Measurements from ENCODE around the gene RHOA. TPM values are rescaled to one million over a fixed set of nuclear protein-coding genes. Genes with fewer than 3 reads are reported as not detected.

RHOA gene
- total RNA-seq, 5 donors from 2014 or later (not counting 1 experiment from before 2014, with no cell fraction given) = 247 to 279 (median 269) TPM

DNA sequence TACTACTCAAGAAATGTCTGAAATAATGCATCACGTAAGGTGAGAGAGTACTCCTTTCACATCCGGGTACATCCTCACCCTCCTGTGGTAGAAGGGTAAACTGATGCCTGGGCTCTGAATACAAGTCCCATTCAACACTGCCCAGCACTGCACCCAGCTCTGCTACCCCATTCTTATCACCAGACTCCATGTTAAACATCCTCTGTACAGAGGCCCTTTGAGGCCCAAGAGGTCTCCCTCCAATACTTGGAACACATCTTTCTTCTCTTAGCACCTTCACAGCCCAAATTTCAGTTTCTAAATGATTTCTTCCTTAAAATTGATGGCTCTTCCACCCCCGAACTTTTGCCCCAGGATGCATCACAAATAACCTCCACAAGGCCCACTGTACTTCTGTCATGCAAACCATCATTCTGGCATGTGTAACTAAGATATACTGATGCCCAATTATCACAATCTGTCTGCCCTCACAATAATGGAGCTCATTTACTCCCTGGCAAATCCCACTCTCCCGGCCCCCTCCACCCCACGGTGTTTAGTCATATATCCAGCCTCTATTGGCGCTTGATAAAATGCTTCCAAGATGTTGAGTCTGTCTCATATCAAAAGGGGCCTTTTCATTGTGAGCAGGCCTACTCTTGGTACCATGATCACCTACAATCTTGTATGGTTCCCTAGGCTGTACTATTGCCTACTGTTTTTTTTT lies 41.0 kb downstream of the RHOA start:
- H3K36me3 ChIP-seq (ENCODE audit: control insufficient read depth in 2 of 2, extremely low read depth in 1 of 2, insufficient read depth in 1 of 2, low read length in 1 of 2) = peaks cover 10 to 74% of the 10 kb centered on the region in 2 donors
- H3K27ac ChIP-seq (ENCODE audit: low read length) = no peak overlapping the region

DNA sequence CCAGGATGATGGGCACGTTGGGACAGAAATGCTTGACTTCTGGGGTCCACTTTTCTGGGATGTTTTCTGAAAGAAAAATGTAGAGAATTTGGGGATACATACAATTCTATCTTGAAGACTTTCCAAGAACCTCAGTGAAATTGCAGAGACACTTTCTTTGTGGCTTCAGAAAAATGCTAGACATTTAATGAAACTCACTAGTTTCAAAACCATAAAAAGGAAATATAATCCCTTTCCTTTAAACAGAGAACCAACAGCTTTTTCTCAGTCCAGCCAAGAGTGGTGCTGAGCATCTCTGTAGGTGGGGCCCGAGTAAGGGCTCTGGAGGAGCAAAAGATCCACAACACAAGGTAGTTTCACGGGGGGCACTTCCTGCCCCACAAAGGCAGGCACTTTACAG lies 49.2 kb downstream of the RHOA start:
- Mint-ChIP-seq H3K36me3 (peaks cover 38% of the 10 kb centered on the region), H3K4me1 (peaks cover 17 to 18% (median 18%) of the 10 kb centered on the region in 3 donors), H3K27ac (peak overlapping the region; percentile 72 to 86), H3K4me3 (no peak overlapping the region), H3K9me3 (no peaks in the 10 kb centered on the region), H3K27me3 (no peaks in the 10 kb centered on the region)
- ChIA-PET CTCF (interaction anchor here in 1 of 2 donors (2.1 kb wide), 1 partner anchor 22 kb away, joined by 8 read pairs; no protein-coding TSS in a partner anchor), POLR2A (no interaction called here)
- H3K27ac ChIP-seq (ENCODE audit: low read length) = no peak overlapping the region
- H3K36me3 ChIP-seq (ENCODE audit: control insufficient read depth in 2 of 2, extremely low read depth in 1 of 2, insufficient read depth in 1 of 2, low read length in 1 of 2) = peaks cover 15 to 55% of the 10 kb centered on the region in 2 donors
- no peaks in the 10 kb centered on the region for H3K9me3 ChIP-seq
- no peak for DNase-seq
- peaks cover 0 to 12% of the 10 kb centered on the region in 2 experiments for H3K4me1 ChIP-seq (ENCODE audit: control insufficient read depth in 1 of 2, extremely low read depth in 1 of 2, insufficient read depth in 2 of 2, low read length in 2 of 2)
- ATAC-seq (replicated peaks in 1 of 4) = no peak
- 33% methylated on average over 1 of the region's 3 CpGs for WGBS (ENCODE audit: insufficient coverage)
- H3K4me3 ChIP-seq (ENCODE audit: control insufficient read depth in 1 of 2, extremely low read depth in 1 of 2, low read length in 1 of 2) = no peak overlapping the region
- no peaks in the 10 kb centered on the region for H3K27me3 ChIP-seq (replicated peaks in 1 of 2; ENCODE audit: control insufficient read depth in 2 of 2, extremely low read depth in 1 of 2, insufficient read depth in 2 of 2, low read length in 1 of 2)

More for the DNA sequence above, 41.0 kb downstream of the RHOA start:
- ChIA-PET POLR2A (interaction anchor here in 1 of 2 donors (0.5 kb wide), 1 partner anchor 76 kb away, joined by 3 read pairs; no protein-coding TSS in a partner anchor), CTCF (interaction anchor here in 1 of 2 donors (0.6 to 0.8 kb wide), 2 partner anchors 19 to 73 kb away, joined by 3 to 4 read pairs; no protein-coding TSS in a partner anchor)
- Mint-ChIP-seq H3K4me3 (no peak overlapping the region), H3K27me3 (no peaks in the 10 kb centered on the region), H3K9me3 (no peaks in the 10 kb centered on the region), H3K4me1 (peaks cover 15 to 29% (median 26%) of the 10 kb centered on the region in 3 donors), H3K27ac (peak overlapping the region; percentile 20 to 45), H3K36me3 (peaks cover 49% of the 10 kb centered on the region)
- DNase-seq (no peak), ATAC-seq (replicated peaks in 1 of 4) (no peak)
- WGBS (ENCODE audit: insufficient coverage) = 89% methylated on average over 4 of the region's 6 CpGs
- Histone ChIP-seq H3K4me1 (ENCODE audit: control insufficient read depth in 1 of 2, extremely low read depth in 1 of 2, insufficient read depth in 2 of 2, low read length in 2 of 2) (no peaks in the 10 kb centered on the region), H3K4me3 (ENCODE audit: control insufficient read depth in 1 of 2, extremely low read depth in 1 of 2, low read length in 1 of 2) (no peak overlapping the region), H3K27me3 (replicated peaks in 1 of 2; ENCODE audit: control insufficient read depth in 2 of 2, extremely low read depth in 1 of 2, insufficient read depth in 2 of 2, low read length in 1 of 2) (no peaks in the 10 kb centered on the region), H3K9me3 (no peaks in the 10 kb centered on the region)

DNA sequence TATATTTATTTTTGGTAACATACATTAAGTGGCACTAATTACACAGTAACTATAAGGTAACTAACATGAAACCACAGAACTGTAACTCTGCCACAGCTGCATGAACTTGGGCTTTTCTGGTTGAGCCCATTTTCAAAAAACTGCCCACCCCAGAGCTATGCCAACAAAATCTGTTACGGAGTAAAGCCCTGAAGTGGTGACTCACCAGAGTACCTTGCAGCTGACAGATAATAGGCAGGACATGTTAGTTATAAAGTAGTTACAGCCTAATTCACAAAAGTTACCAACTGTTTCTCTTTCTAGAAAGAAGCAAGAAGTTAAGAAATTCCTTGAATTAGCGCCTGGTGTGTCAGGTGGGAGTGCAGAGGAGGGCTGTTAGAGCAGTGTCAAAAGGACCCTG lies 52.2 kb downstream of the RHOA start:
- peak overlapping the region; percentile 83 to 93 for H3K27ac Mint-ChIP-seq
- no peaks in the 10 kb centered on the region for H3K27me3 Mint-ChIP-seq
- peaks cover 28 to 38% (median 32%) of the 10 kb centered on the region in 3 donors for H3K4me1 Mint-ChIP-seq
- no peaks in the 10 kb centered on the region for H3K27me3 ChIP-seq (replicated peaks in 1 of 2; ENCODE audit: control insufficient read depth in 2 of 2, extremely low read depth in 1 of 2, insufficient read depth in 2 of 2, low read length in 1 of 2)
- 100% methylated on average over 1 of the region's 2 CpGs for WGBS (ENCODE audit: insufficient coverage)
- peak overlapping the region; percentile 66 for H3K27ac ChIP-seq (ENCODE audit: low read length)
- peaks cover 35% of the 10 kb centered on the region for H3K36me3 Mint-ChIP-seq
- H3K4me3 ChIP-seq (ENCODE audit: control insufficient read depth in 1 of 2, extremely low read depth in 1 of 2, low read length in 1 of 2) = no peak overlapping the region
- H3K9me3 Mint-ChIP-seq = no peaks in the 10 kb centered on the region
- DNase-seq (no peak), ATAC-seq (replicated peaks in 1 of 4) (no peak)
- peak overlapping the region in 2 of 3 donors; percentile 87 to 95 for H3K4me3 Mint-ChIP-seq
- no peaks in the 10 kb centered on the region for H3K9me3 ChIP-seq
- H3K4me1 ChIP-seq (ENCODE audit: control insufficient read depth in 1 of 2, extremely low read depth in 1 of 2, insufficient read depth in 2 of 2, low read length in 2 of 2) = peaks cover 7 to 33% of the 10 kb centered on the region in 2 experiments
- POLR2A ChIA-PET = interaction anchor here in 1 of 2 donors (1.6 kb wide), 1 partner anchor 19 kb away, joined by 10 read pairs; the partner anchor contains the start of gene USP4
- H3K36me3 ChIP-seq (ENCODE audit: control insufficient read depth in 2 of 2, extremely low read depth in 1 of 2, insufficient read depth in 1 of 2, low read length in 1 of 2) = peaks cover 15 to 44% of the 10 kb centered on the region in 2 donors
- CTCF ChIA-PET = interaction anchor here (0.8 to 3.3 kb wide), 3 partner anchors 19 to 56 kb away, joined by 5 to 13 read pairs (median 5); partner anchors contain the start of gene USP4 (in 2 of the 2)

DNA sequence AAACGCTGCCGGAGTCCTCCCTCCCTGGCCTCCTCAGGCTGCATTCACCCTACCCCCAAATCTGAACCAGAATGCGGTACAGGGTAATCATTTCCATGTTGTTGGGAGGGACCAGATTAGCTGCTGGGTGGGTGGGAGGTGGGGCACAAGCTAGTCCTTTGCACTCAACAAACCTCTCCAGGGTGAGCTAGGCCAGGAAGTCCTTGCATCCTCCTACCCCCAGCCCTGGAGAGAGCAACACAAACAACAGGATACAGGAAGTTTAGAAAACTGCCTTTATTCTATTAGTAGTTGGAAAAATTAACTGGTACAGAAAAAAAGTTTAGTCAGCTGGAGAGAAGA lies 52.9 kb downstream of the RHOA start:
- DNase-seq (peak in 1 of 35 experiments; percentile 17), ATAC-seq (replicated peaks in 1 of 4) (peak in 1 of 4 experiments; percentile 1)
- Histone ChIP-seq H3K4me3 (ENCODE audit: control insufficient read depth in 1 of 2, extremely low read depth in 1 of 2, low read length in 1 of 2) (peak overlapping the region in 1 of 2 donors; percentile 64), H3K4me1 (ENCODE audit: control insufficient read depth in 1 of 2, extremely low read depth in 1 of 2, insufficient read depth in 2 of 2, low read length in 2 of 2) (peaks cover 7 to 33% of the 10 kb centered on the region in 2 experiments), H3K27ac (ENCODE audit: low read length) (peak overlapping the region; percentile 66), H3K27me3 (replicated peaks in 1 of 2; ENCODE audit: control insufficient read depth in 2 of 2, extremely low read depth in 1 of 2, insufficient read depth in 2 of 2, low read length in 1 of 2) (no peaks in the 10 kb centered on the region), H3K9me3 (no peaks in the 10 kb centered on the region), H3K36me3 (ENCODE audit: control insufficient read depth in 2 of 2, extremely low read depth in 1 of 2, insufficient read depth in 1 of 2, low read length in 1 of 2) (peaks cover 15 to 40% of the 10 kb centered on the region in 2 donors)
- Mint-ChIP-seq H3K9me3 (no peaks in the 10 kb centered on the region), H3K36me3 (peaks cover 35% of the 10 kb centered on the region), H3K4me3 (peak overlapping the region; percentile 87 to 98 (median 95)), H3K4me1 (peaks cover 28 to 38% (median 34%) of the 10 kb centered on the region in 3 donors), H3K27me3 (no peaks in the 10 kb centered on the region), H3K27ac (peak overlapping the region; percentile 83 to 93)
- POLR2A ChIA-PET = interaction anchor here in 1 of 2 donors (1.6 kb wide), 1 partner anchor 19 kb away, joined by 10 read pairs; the partner anchor contains the start of gene USP4
- WGBS (ENCODE audit: insufficient coverage) = no CpG with 5 or more reads among the region's 3 CpGs
- CTCF ChIA-PET = interaction anchor here in 1 of 2 donors (0.8 to 3.3 kb wide), 2 partner anchors 19 to 57 kb away, joined by 5 to 13 read pairs; partner anchors contain the start of gene USP4

DNA sequence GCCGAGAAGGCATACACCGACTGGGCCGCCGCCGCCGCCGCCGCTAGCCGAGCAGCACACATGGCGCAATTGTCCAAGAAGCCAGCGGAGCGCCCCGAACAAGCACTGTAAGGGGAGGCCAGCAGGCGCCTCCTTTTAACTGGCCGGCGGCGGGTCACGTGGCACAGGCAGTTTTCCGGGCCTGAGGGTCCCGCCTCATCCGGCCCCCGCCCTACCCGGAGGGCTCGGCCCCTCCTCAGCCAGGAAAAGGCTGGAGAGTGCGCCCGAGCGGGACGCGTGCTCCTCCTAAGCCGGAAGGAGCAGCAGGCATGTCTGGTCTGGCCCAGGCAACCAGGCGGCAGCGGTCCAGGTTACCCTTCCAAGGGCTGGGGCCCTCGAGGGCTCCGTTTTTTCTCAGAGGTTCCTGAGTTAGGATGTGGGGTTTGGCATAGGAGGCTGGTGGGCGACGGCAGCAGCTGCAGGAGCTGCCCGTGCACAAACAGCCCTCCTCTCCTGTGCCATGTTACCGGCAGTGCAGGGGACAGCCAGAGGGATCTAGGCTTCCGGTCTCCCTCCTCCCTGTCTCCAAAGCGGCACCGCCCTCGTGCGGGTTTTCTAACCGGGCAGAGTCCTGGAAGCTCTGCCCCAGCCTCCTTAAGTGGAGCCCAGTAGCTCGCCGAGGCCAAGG lies 53.4 kb downstream of the RHOA start, which contains the start of gene GPX1:
Gene GPX1 (minus strand): TSS at position 137 of the 667 bp plus-strand sequence. CDS start 75 bp downstream, at position 62.
- H3K4me1 ChIP-seq (ENCODE audit: control insufficient read depth in 1 of 2, extremely low read depth in 1 of 2, insufficient read depth in 2 of 2, low read length in 2 of 2) = peaks cover 7 to 33% of the 10 kb centered on the region in 2 experiments
- Mint-ChIP-seq H3K9me3 (no peaks in the 10 kb centered on the region), H3K36me3 (peaks cover 35% of the 10 kb centered on the region), H3K27ac (peak within 1 kb of the TSS; percentile 93 to 95), H3K4me1 (peaks cover 28 to 38% (median 34%) of the 10 kb centered on the region in 3 donors), H3K27me3 (no peaks in the 10 kb centered on the region), H3K4me3 (peak within 1 kb of the TSS; percentile 87 to 98 (median 95))
- 3% methylated on average over 30 of the region's 46 CpGs for WGBS (ENCODE audit: insufficient coverage)
- peak; percentile 81 to 88 (median 87) for ATAC-seq (replicated peaks in 1 of 4)
- no peaks in the 10 kb centered on the region for H3K27me3 ChIP-seq (replicated peaks in 1 of 2; ENCODE audit: control insufficient read depth in 2 of 2, extremely low read depth in 1 of 2, insufficient read depth in 2 of 2, low read length in 1 of 2)
- H3K4me3 ChIP-seq (ENCODE audit: control insufficient read depth in 1 of 2, extremely low read depth in 1 of 2, low read length in 1 of 2) = peak within 1 kb of the TSS; percentile 64 to 77
- no peaks in the 10 kb centered on the region for H3K9me3 ChIP-seq
- peaks cover 15 to 37% of the 10 kb centered on the region in 2 donors for H3K36me3 ChIP-seq (ENCODE audit: control insufficient read depth in 2 of 2, extremely low read depth in 1 of 2, insufficient read depth in 1 of 2, low read length in 1 of 2)
- DNase-seq = peak; percentile 37 to 81 (median 55)
- CTCF ChIA-PET = interaction anchor here in 1 of 2 donors (3.3 kb wide), 1 partner anchor 18 kb away, joined by 13 read pairs; the partner anchor contains the start of gene USP4
- POLR2A ChIA-PET = interaction anchor here (0.8 to 1.6 kb wide), 3 partner anchors 18 to 19 kb away, joined by 3 to 10 read pairs (median 4); partner anchors contain the start of gene USP4 (in 2 of the 2)
- H3K27ac ChIP-seq (ENCODE audit: low read length) = peak within 1 kb of the TSS; percentile 78

All from T-cell (primary cell).